H9 (cell line): ENCODE measurements around the gene LDLRAD4. TPM values are rescaled to one million over a fixed set of nuclear protein-coding genes. Genes with fewer than 3 reads are reported as not detected.

ENCODE experiments used
- DNase-seq: peaks from one replicate; pipeline ENCODE4 v3.0.0-alpha.2; 2017
- H2AFZ ChIP-seq: one replicate; pipeline ENCODE4 v1.6.1; 2013; ENCODE audit warnings: mild to moderate bottlenecking, low read length, control low read depth, moderate library complexity
- H2AK5ac ChIP-seq: 2 replicates; pipeline ENCODE4 v1.6.1; 2013; ENCODE audit warnings: low read length, control low read depth, mixed read lengths; ENCODE audit not compliant: insufficient read length
- H2BK120ac ChIP-seq: one replicate; pipeline ENCODE4 v1.6.1; 2013; ENCODE audit warnings: low read depth, mild to moderate bottlenecking, low read length, control low read depth, inconsistent platforms; ENCODE audit not compliant: poor library complexity, severe bottlenecking
- H2BK12ac ChIP-seq: 2 replicates; pipeline ENCODE4 v1.6.1; 2013; ENCODE audit warnings: low read length, control low read depth, mixed read lengths, low read depth; ENCODE audit not compliant: insufficient read length
- H2BK15ac ChIP-seq: 2 replicates; pipeline ENCODE4 v1.6.1; 2013; ENCODE audit warnings: low read depth, low read length, control low read depth
- H2BK20ac ChIP-seq: one replicate; pipeline ENCODE4 v1.6.1; 2013; ENCODE audit warnings: low read depth, mild to moderate bottlenecking, low read length, control low read depth, inconsistent platforms; ENCODE audit not compliant: poor library complexity, severe bottlenecking
- H2BK5ac ChIP-seq: 2 replicates; pipeline ENCODE4 v1.6.1; 2013; ENCODE audit warnings: low read length, control low read depth, mixed read lengths; ENCODE audit not compliant: insufficient read length
- H3K14ac ChIP-seq: 2 replicates; pipeline ENCODE4 v1.6.1; 2013; ENCODE audit warnings: low read length, control low read depth; ENCODE audit not compliant: insufficient read depth
- H3K18ac ChIP-seq: 2 replicates; pipeline ENCODE4 v1.6.1; 2013; ENCODE audit warnings: low read depth, mild to moderate bottlenecking, mixed read lengths, low read length, control low read depth; ENCODE audit not compliant: insufficient read length
- H3K23ac ChIP-seq: 2 replicates; pipeline ENCODE4 v1.6.1; 2013; ENCODE audit warnings: low read length, control low read depth, mixed read lengths, low read depth; ENCODE audit not compliant: insufficient read length
- H3K23me2 ChIP-seq: 2 replicates; pipeline ENCODE4 v1.6.1; 2013; ENCODE audit warnings: low read depth, mild to moderate bottlenecking, mixed read lengths, low read length, control low read depth; ENCODE audit not compliant: insufficient read length, poor library complexity, severe bottlenecking
- H3K27ac ChIP-seq: 2 replicates; pipeline ENCODE4 v1.5.1; 2013; ENCODE audit warnings: low read length, control low read depth, mixed read lengths, low read depth; ENCODE audit not compliant: insufficient read length
- H3K27me3 ChIP-seq: 2 replicates; pipeline ENCODE4 v1.6.1; 2013; ENCODE audit warnings: low read length, control low read depth, inconsistent platforms; ENCODE audit not compliant: insufficient read depth
- H3K4ac ChIP-seq: 2 replicates; pipeline ENCODE4 v1.6.1; 2013; ENCODE audit warnings: low read depth, mild to moderate bottlenecking, control low read depth, inconsistent platforms, low read length, moderate library complexity
- H3K4me1 ChIP-seq: 2 replicates; pipeline ENCODE4 v1.6.1; 2013; ENCODE audit warnings: low read length, control low read depth, inconsistent platforms; ENCODE audit not compliant: insufficient read depth
- H3K4me2 ChIP-seq: 2 replicates; pipeline ENCODE4 v1.6.1; 2013; ENCODE audit warnings: low read length, control low read depth, mixed read lengths; ENCODE audit not compliant: insufficient read length, insufficient read depth
- H3K56ac ChIP-seq: 2 replicates; pipeline ENCODE4 v1.6.1; 2013; ENCODE audit warnings: low read depth, mild to moderate bottlenecking, mixed read lengths, low read length, control low read depth; ENCODE audit not compliant: insufficient read length
- H3K79me1 ChIP-seq: 2 replicates; pipeline ENCODE4 v1.6.1; 2013; ENCODE audit warnings: low read depth, mild to moderate bottlenecking, moderate library complexity, low read length, control low read depth, inconsistent platforms; ENCODE audit not compliant: insufficient read depth, poor library complexity, severe bottlenecking
- H3K79me2 ChIP-seq: 2 replicates; pipeline ENCODE4 v1.6.1; 2013; ENCODE audit warnings: low read length, control low read depth, inconsistent platforms; ENCODE audit not compliant: insufficient read depth
- H3K9ac ChIP-seq: 2 replicates; pipeline ENCODE4 v1.6.1; 2013; ENCODE audit warnings: low read length, control low read depth, mixed read lengths; ENCODE audit not compliant: insufficient read length; ENCODE audit errors: extremely low read depth
- H3K9me3 ChIP-seq: one replicate; pipeline ENCODE4 v1.6.1; 2013; ENCODE audit warnings: low read depth, low read length, inconsistent platforms; ENCODE audit not compliant: control insufficient read depth
- H3T11ph ChIP-seq: one replicate; pipeline ENCODE4 v1.6.1; 2013; ENCODE audit warnings: mild to moderate bottlenecking, low read length, control low read depth, inconsistent platforms
- H4K20me1 ChIP-seq: one replicate; pipeline ENCODE4 v1.6.1; 2013; ENCODE audit not compliant: control insufficient read depth, insufficient read length, insufficient read depth
- H4K5ac ChIP-seq: 2 replicates; pipeline ENCODE4 v1.6.1; 2013; ENCODE audit warnings: low read depth, mild to moderate bottlenecking, mixed read lengths, low read length, control low read depth; ENCODE audit not compliant: insufficient read length
- H4K8ac ChIP-seq: replicated peaks from 2 replicates; pipeline ENCODE4 v1.6.1; 2013; ENCODE audit warnings: low read length, control low read depth, mixed read lengths, low read depth; ENCODE audit not compliant: insufficient read length
- H4K91ac ChIP-seq: 2 replicates; pipeline ENCODE4 v1.6.1; 2013; ENCODE audit warnings: low read depth, mild to moderate bottlenecking, moderate library complexity, mixed read lengths, low read length, control low read depth; ENCODE audit not compliant: insufficient read length
- H3K27ac Mint-ChIP-seq, 3 experiments: 2 replicates in 2 of 3; 3 replicates in 1 of 3; pipeline ENCODE4 v1.8.0; 2020 to 2021; ENCODE audit warnings: mixed read lengths in 3 of 3, mild to moderate bottlenecking in 1 of 3, moderate library complexity in 1 of 3
- H3K27me3 Mint-ChIP-seq: 2 replicates; pipeline ENCODE4 v1.8.0; 2021; ENCODE audit warnings: low read depth, mild to moderate bottlenecking, moderate library complexity, mixed read lengths
- H3K36me3 Mint-ChIP-seq, 3 experiments: 2 replicates in 2 of 3; 3 replicates in 1 of 3; pipeline ENCODE4 v1.8.0; 2020 to 2021; ENCODE audit warnings: low read depth in 3 of 3, mixed read lengths in 3 of 3; ENCODE audit not compliant: insufficient read depth in 1 of 3
- H3K4me1 Mint-ChIP-seq, 2 experiments: 2 replicates each; pipeline ENCODE4 v1.8.0; 2020; ENCODE audit warnings: mixed read lengths in 2 of 2
- H3K4me3 Mint-ChIP-seq, 2 experiments: 2 replicates in 1 of 2; 3 replicates in 1 of 2; pipeline ENCODE4 v1.8.0; 2020 to 2021; ENCODE audit warnings: mild to moderate bottlenecking in 2 of 2, mixed read lengths in 2 of 2, moderate library complexity in 1 of 2
- H3K9me3 Mint-ChIP-seq, 2 experiments: 2 replicates in 1 of 2; 3 replicates in 1 of 2; pipeline ENCODE4 v1.8.0; 2020; ENCODE audit warnings: mild to moderate bottlenecking in 2 of 2, mixed read lengths in 2 of 2, moderate library complexity in 1 of 2
- WGBS: extraction: QIAGEN DNeasy Blood & Tissue Kit; methylation state at CpG from one replicate; pipeline ENCODE4 v1.1.7; 2013; ENCODE audit warnings: missing lambda C conversion rate, low lambda C conversion rate, mixed read lengths; ENCODE audit not compliant: insufficient read length; ENCODE audit errors: extremely low coverage; 5-methylcytosine and 5-hydroxymethylcytosine counted together
- total RNA-seq: library from RNA; stranded (reverse); gene quantifications from 2 replicates; pipeline ENCODE4 v1.2.1, GENCODE V29; 2021
- TF ChIP-seq, protein P1 (sequence below): fragments of 200-600 bp; sonication (generic); conservative IDR thresholded peaks from 3 replicates; pipeline ENCODE4 v1.8.0; 2021; ENCODE audit warnings: antibody characterized with exemption, mild to moderate bottlenecking

Gene LDLRAD4
- total RNA-seq, 1 experiment from 2014 or later: 3.9 TPM

DNA sequence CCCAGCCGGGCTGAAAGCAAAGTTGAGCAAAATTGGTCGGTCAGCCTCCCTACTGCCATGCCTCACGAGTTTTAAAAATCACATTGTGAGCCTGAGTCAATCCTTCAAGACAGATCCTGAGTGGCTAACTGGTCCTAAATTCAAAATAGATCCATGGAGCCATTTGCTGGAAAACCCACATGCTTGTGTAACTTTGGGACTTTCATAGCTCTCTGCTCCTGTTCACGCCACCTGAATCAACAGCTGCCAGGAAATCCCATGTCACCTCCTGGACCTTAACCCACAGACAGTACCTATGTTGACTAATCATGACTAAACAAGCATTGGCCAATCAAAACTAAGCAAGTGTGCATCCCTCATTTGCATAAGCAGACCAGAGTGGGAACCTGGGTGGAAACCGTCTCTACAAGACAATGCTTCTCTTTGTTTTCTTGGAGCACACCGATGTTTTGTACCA, 42.8 kb upstream of the LDLRAD4 start:
- H4K5ac ChIP-seq: no peak overlapping the region
- H3K4ac ChIP-seq: no peak overlapping the region
- H3K79me2 ChIP-seq: no peaks in the 10 kb centered on the region
- no peak overlapping the region for H2BK15ac ChIP-seq
- no peaks in the 10 kb centered on the region for H4K20me1 ChIP-seq
- no peaks in the 10 kb centered on the region for H3K27me3 ChIP-seq
- no peaks in the 10 kb centered on the region for H3K23me2 ChIP-seq
- Mint-ChIP-seq H3K4me3 (no peak overlapping the region), H3K36me3 (no peaks in the 10 kb centered on the region), H3K27me3 (peaks cover 8% of the 10 kb centered on the region), H3K4me1 (peaks cover 12 to 13% of the 10 kb centered on the region in 2 experiments), H3K9me3 (peaks cover under 1 to 2% of the 10 kb centered on the region in 2 experiments; a peak in 2 of 5 replicates), H3K27ac (no peak overlapping the region)
- 0 out of 2 replicates have a peak, but pooled peaks cover 3% of the 10 kb centered on the region for H3K4me1 ChIP-seq
- no CpG with 5 or more reads among the region's 6 CpGs for whole genome bisulfite sequencing
- no peak overlapping the region for H3K14ac ChIP-seq
- H2BK120ac ChIP-seq: no peak overlapping the region
- H3K27ac ChIP-seq: no peak overlapping the region
- H3K79me1 ChIP-seq: no peaks in the 10 kb centered on the region
- H2AK5ac ChIP-seq: no peak overlapping the region
- no peak overlapping the region for H3T11ph ChIP-seq
- H2BK5ac ChIP-seq: no peak overlapping the region
- no peak overlapping the region for H3K23ac ChIP-seq
- H4K91ac ChIP-seq: no peak overlapping the region
- no peak overlapping the region for H4K8ac ChIP-seq
- H2BK20ac ChIP-seq: no peak overlapping the region
- H3K4me2 ChIP-seq: no peak overlapping the region
- TF ChIP-seq, protein P1, sequence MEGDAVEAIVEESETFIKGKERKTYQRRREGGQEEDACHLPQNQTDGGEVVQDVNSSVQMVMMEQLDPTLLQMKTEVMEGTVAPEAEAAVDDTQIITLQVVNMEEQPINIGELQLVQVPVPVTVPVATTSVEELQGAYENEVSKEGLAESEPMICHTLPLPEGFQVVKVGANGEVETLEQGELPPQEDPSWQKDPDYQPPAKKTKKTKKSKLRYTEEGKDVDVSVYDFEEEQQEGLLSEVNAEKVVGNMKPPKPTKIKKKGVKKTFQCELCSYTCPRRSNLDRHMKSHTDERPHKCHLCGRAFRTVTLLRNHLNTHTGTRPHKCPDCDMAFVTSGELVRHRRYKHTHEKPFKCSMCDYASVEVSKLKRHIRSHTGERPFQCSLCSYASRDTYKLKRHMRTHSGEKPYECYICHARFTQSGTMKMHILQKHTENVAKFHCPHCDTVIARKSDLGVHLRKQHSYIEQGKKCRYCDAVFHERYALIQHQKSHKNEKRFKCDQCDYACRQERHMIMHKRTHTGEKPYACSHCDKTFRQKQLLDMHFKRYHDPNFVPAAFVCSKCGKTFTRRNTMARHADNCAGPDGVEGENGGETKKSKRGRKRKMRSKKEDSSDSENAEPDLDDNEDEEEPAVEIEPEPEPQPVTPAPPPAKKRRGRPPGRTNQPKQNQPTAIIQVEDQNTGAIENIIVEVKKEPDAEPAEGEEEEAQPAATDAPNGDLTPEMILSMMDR: no peak
- no peak overlapping the region for H3K9ac ChIP-seq
- H2AFZ ChIP-seq: no peak overlapping the region
- no peaks in the 10 kb centered on the region for H3K9me3 ChIP-seq
- H3K18ac ChIP-seq: no peak overlapping the region
- H3K56ac ChIP-seq: no peak overlapping the region
- no peak overlapping the region for H2BK12ac ChIP-seq
- DNase-seq: no peak
